Hepatocyte (in vitro differentiated cells): ENCODE results near the gene MMP15. TPM values are rescaled to one million over a fixed set of nuclear protein-coding genes. Genes with fewer than 3 reads are reported as not detected.

ENCODE experiments used
- DNase-seq: peaks from one replicate; pipeline ENCODE4 v3.0.0-alpha.2; 2016; ENCODE audit warnings: low spot score
- H2AFZ ChIP-seq: fragments of 200-600 bp; sonication (generic); 2 replicates; pipeline ENCODE4 v1.6.0; 2016; ENCODE audit warnings: antibody characterized with exemption, mild to moderate bottlenecking
- H3K27ac ChIP-seq: fragments of 200-600 bp; sonication (generic); 2 replicates; pipeline ENCODE4 v1.5.1; 2016; ENCODE audit warnings: mild to moderate bottlenecking
- H3K27me3 ChIP-seq: fragments of 200-600 bp; sonication (generic); 2 replicates; pipeline ENCODE4 v1.6.1; 2016
- H3K36me3 ChIP-seq: fragments of 200-600 bp; sonication (generic); replicated peaks from 2 replicates; pipeline ENCODE4 v1.5.1; 2016; ENCODE audit warnings: low read depth; ENCODE audit not compliant: insufficient read depth
- H3K4me1 ChIP-seq: fragments of 200-600 bp; sonication (generic); 2 replicates; pipeline ENCODE4 v1.5.1; 2016; ENCODE audit warnings: mild to moderate bottlenecking, moderate library complexity; ENCODE audit not compliant: insufficient read depth
- H3K4me2 ChIP-seq: fragments of 200-600 bp; sonication (generic); 2 replicates; pipeline ENCODE4 v1.6.0; 2016
- H3K4me3 ChIP-seq: fragments of 200-600 bp; sonication (generic); 2 replicates; pipeline ENCODE4 v1.5.1; 2016; ENCODE audit warnings: mild to moderate bottlenecking
- H3K79me2 ChIP-seq: fragments of 200-600 bp; sonication (generic); 2 replicates; pipeline ENCODE4 v1.6.0; 2017; ENCODE audit warnings: mild to moderate bottlenecking
- H3K9me2 ChIP-seq: fragments of 200-600 bp; sonication (generic); replicated peaks from 2 replicates; pipeline ENCODE4 v1.6.0; 2017; ENCODE audit warnings: mild to moderate bottlenecking; ENCODE audit not compliant: insufficient read depth
- H3K9me3 ChIP-seq: fragments of 200-600 bp; sonication (generic); 2 replicates; pipeline ENCODE4 v1.5.1; 2016; ENCODE audit warnings: low read depth, mild to moderate bottlenecking
- H4K20me1 ChIP-seq: fragments of 200-600 bp; sonication (generic); 2 replicates; pipeline ENCODE4 v1.6.0; 2016; ENCODE audit warnings: mild to moderate bottlenecking; ENCODE audit not compliant: insufficient read depth, poor library complexity, severe bottlenecking
- EZH2 ChIP-seq: fragments of 200-600 bp; sonication (generic); IDR thresholded peaks from 2 replicates; pipeline ENCODE4 v1.6.1; 2016; ENCODE audit warnings: antibody characterized with exemption, mild to moderate bottlenecking, borderline replicate concordance
- EZH2phosphoT487 ChIP-seq: fragments of 200-600 bp; sonication (generic); IDR thresholded peaks from one replicate; pipeline ENCODE4 v1.6.1; 2018; ENCODE audit warnings: antibody characterized with exemption, mild to moderate bottlenecking, low read depth, moderate library complexity; ENCODE audit not compliant: unreplicated experiment, severe bottlenecking
- WGBS: methylation state at CpG from one replicate; pipeline ENCODE4 v1.1.6; 2016; ENCODE audit warnings: low lambda C conversion rate; ENCODE audit errors: missing lambda C conversion rate; 5-methylcytosine and 5-hydroxymethylcytosine counted together
- polyA plus RNA-seq: library from polyadenylated mRNA; unstranded; fragments of >200 nt; fragmentation: Nextera tagmentation; extraction: Ambion mirVana; gene quantifications from 2 replicates; pipeline ENCODE4 v1.2.1, GENCODE V29; 2016
- total RNA-seq: library from RNA; depleted of rRNA; stranded (reverse); fragments of >200 nt; gene quantifications from 2 replicates; pipeline ENCODE4 v1.2.3, GENCODE V29; 2014
- TF ChIP-seq, protein P1 (sequence below): fragments of 200-600 bp; sonication (generic); IDR thresholded peaks from 2 replicates; pipeline ENCODE4 v1.5.1; 2016; ENCODE audit warnings: antibody characterized with exemption, mild to moderate bottlenecking; ENCODE audit not compliant: poor library complexity

The MMP15 gene
- total and polyA plus RNA-seq, 2 experiments from 2014 or later = 39.0 to 56.1 TPM

DNA sequence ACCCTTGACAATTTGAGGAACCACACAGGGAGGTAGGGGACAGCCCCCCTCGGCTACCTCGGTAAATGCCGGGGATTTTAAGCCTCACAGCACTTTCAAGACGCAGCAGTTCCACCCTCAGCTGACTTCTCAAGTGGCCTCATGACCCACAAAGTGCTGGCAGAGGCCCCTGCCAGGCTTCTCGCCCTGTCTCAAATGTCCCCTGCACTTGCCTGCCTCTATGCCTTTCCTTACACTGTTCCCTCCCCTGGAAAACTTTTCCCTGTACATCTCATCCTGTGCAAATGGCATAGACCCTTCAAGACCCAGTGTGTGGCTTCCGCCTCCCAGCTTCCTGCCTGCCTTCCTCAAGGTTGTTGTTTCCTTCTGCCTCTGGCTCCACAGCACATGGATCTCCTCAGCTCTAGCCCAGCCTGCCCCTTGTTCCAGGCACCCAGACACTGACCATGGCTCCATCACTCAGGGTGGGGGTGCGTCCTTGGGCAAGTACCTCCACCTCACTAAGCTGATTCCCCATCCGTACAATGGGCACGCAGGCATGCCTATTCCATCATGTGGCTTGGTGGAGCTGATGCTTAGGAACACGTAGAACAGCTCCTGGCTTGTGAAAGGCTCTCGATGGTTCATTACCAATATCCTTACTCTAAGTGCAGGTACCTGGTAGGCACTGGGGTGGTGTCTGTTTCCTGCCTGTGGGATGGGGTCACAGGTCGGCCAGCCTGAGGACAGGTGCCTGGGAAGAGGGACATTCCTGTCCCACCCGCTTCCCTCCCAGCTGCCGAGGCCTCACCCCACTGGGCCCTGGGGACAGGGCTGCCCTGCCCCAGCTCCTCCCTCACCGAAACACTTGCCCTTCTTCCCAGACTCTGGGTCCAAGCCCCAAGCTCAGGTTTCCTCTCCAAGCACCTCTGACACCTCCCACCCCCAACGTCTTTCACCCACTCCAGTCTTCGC lies 24.0 kb downstream of the MMP15 start:
- no peaks in the 10 kb centered on the region for H3K79me2 ChIP-seq
- no peaks in the 10 kb centered on the region for H4K20me1 ChIP-seq
- H3K4me2 ChIP-seq = no peak overlapping the region
- H2AFZ ChIP-seq = no peak overlapping the region
- H3K4me3 ChIP-seq = no peak overlapping the region
- no peak overlapping the region for H3K27ac ChIP-seq
- H3K36me3 ChIP-seq = no peaks in the 10 kb centered on the region
- 82% methylated on average over 17 of the region's 17 CpGs for WGBS
- TF ChIP-seq, protein P1, sequence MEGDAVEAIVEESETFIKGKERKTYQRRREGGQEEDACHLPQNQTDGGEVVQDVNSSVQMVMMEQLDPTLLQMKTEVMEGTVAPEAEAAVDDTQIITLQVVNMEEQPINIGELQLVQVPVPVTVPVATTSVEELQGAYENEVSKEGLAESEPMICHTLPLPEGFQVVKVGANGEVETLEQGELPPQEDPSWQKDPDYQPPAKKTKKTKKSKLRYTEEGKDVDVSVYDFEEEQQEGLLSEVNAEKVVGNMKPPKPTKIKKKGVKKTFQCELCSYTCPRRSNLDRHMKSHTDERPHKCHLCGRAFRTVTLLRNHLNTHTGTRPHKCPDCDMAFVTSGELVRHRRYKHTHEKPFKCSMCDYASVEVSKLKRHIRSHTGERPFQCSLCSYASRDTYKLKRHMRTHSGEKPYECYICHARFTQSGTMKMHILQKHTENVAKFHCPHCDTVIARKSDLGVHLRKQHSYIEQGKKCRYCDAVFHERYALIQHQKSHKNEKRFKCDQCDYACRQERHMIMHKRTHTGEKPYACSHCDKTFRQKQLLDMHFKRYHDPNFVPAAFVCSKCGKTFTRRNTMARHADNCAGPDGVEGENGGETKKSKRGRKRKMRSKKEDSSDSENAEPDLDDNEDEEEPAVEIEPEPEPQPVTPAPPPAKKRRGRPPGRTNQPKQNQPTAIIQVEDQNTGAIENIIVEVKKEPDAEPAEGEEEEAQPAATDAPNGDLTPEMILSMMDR = no peak
- TF ChIP-seq EZH2 = no peak
- no peak for TF ChIP-seq EZH2phosphoT487
- H3K4me1 ChIP-seq = no peaks in the 10 kb centered on the region
- DNase-seq = no peak
- H3K27me3 ChIP-seq = no peaks in the 10 kb centered on the region
- no peaks in the 10 kb centered on the region for H3K9me2 ChIP-seq
- H3K9me3 ChIP-seq = no peaks in the 10 kb centered on the region

DNA sequence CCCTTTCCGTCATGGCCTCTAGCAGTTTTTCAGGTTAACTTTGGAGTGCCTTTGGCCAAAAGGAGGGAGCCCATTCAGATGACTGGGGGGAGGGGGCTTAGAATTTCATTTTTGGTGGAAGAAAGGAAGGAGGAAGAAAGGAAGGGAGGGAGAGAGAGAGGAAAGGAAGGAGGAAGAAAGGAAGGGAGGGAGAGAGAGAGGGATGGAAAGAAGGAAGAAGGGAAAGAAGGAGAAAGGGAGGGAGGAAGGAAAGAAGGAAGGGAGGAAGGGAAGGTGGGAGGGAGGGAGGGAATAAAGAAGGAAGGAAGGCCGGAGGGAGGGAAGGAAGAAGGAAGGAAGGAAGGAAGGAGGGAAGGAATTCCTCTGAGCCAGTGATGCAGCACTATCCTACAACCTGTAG lies 25.7 kb downstream of the MMP15 start:
- no peaks in the 10 kb centered on the region for H3K27me3 ChIP-seq
- H3K4me3 ChIP-seq = no peak overlapping the region
- no peak overlapping the region for H3K4me2 ChIP-seq
- no peak overlapping the region for H2AFZ ChIP-seq
- no peak overlapping the region for H3K27ac ChIP-seq
- H3K9me3 ChIP-seq = no peaks in the 10 kb centered on the region
- WGBS = 95% methylated on average over 1 of the region's 2 CpGs
- no peak for DNase-seq
- no peaks in the 10 kb centered on the region for H3K79me2 ChIP-seq
- no peaks in the 10 kb centered on the region for H3K9me2 ChIP-seq
- no peaks in the 10 kb centered on the region for H4K20me1 ChIP-seq
- TF ChIP-seq, protein P1 = no peak
- TF ChIP-seq EZH2 (no peak), EZH2phosphoT487 (no peak)
- no peaks in the 10 kb centered on the region for H3K4me1 ChIP-seq
- no peaks in the 10 kb centered on the region for H3K36me3 ChIP-seq

DNA sequence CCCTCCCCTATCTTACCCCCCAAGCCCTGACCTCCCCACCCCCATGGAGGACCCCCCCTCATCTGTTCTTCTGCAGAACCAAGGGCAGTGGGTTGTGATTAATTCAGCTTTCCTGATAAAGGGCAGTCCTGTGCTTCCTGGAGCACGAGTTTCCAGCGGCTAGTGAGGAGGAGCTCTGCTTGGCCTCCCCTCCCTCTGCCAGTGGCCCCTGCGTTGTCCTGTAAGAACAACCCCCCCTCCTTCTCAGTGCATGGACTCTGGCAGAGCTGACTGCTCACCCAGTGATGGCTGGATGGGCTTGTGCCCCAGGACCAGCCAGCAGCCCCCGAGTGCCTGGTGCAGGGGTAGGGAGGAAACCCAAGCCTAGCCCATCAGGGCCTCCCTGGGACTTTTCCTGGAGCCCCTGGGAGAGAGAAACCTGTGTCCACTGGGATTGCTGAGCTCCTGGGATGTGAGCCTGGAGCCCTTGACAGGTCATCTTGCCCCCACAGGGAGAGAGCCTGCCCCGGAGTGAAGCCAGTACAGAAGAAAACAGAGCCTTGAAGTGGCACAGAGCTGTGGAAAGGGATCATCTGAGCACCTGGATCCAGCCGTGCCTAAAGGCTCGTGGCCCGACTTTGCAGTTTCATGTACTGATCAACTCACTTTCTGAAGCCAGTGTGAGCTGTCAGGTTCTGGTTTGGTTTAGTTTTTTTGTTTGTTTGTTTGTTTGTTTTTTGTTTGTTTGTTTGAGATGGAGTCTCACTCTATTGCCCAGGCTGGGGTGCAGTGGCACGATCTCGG lies 26.5 kb downstream of the MMP15 start:
- H3K4me1 ChIP-seq = no peaks in the 10 kb centered on the region
- H2AFZ ChIP-seq = no peak overlapping the region
- no peak for DNase-seq
- no peaks in the 10 kb centered on the region for H3K9me3 ChIP-seq
- TF ChIP-seq, protein P1 = no peak
- TF ChIP-seq EZH2 (no peak), EZH2phosphoT487 (no peak)
- H3K27me3 ChIP-seq = no peaks in the 10 kb centered on the region
- H3K9me2 ChIP-seq = no peaks in the 10 kb centered on the region
- 70% methylated on average over 10 of the region's 10 CpGs for WGBS
- no peak overlapping the region for H3K27ac ChIP-seq
- H3K4me2 ChIP-seq = no peak overlapping the region
- H3K36me3 ChIP-seq = no peaks in the 10 kb centered on the region
- no peaks in the 10 kb centered on the region for H3K79me2 ChIP-seq
- no peak overlapping the region for H3K4me3 ChIP-seq
- H4K20me1 ChIP-seq = no peaks in the 10 kb centered on the region
